Liver (tissue), 9 donors: ENCODE measurements around the gene PPP2R2D. TPM values are rescaled to one million over a fixed set of nuclear protein-coding genes. Genes with fewer than 3 reads are reported as not detected.

Source experiments
- DNase-seq: peaks from one replicate; pipeline ENCODE4 v3.0.0-alpha.2; 2017; ENCODE audit warnings: low spot score
- H3K27ac ChIP-seq, 2 donors: one replicate each; pipeline ENCODE4 v1.7.0; 2013; ENCODE audit warnings: inconsistent platforms in 2 of 2, low read length in 2 of 2, control low read depth in 1 of 2, low read depth in 1 of 2, mild to moderate bottlenecking in 1 of 2
- H3K27me3 ChIP-seq, 4 donors: one replicate each; pipeline versions ENCODE4 v1.6.1 to v1.7.0; 2013; ENCODE audit warnings: low read length in 3 of 4, inconsistent platforms in 1 of 4, mild to moderate bottlenecking in 1 of 4, moderate library complexity in 1 of 4; ENCODE audit not compliant: control insufficient read depth in 4 of 4, insufficient read depth in 4 of 4
- H3K36me3 ChIP-seq, 4 donors: one replicate each; pipeline versions ENCODE4 v1.6.1 to v1.7.0; 2013; ENCODE audit warnings: low read length in 3 of 4, mild to moderate bottlenecking in 3 of 4, low read depth in 1 of 4, moderate library complexity in 1 of 4; ENCODE audit not compliant: control insufficient read depth in 4 of 4, insufficient read depth in 3 of 4
- H3K4me1 ChIP-seq, 4 donors: one replicate each; pipeline versions ENCODE4 v1.6.1 to v1.7.0; 2013; ENCODE audit warnings: low read length in 3 of 4, mild to moderate bottlenecking in 3 of 4, moderate library complexity in 1 of 4; ENCODE audit not compliant: control insufficient read depth in 4 of 4, insufficient read depth in 4 of 4
- H3K4me3 ChIP-seq, 3 donors: one replicate each; pipeline versions ENCODE4 v1.6.1 to v1.7.0; 2013; ENCODE audit warnings: low read length in 3 of 3, control low read depth in 1 of 3, low read depth in 1 of 3, mild to moderate bottlenecking in 1 of 3
- H3K9ac ChIP-seq, 2 donors: one replicate each; pipeline ENCODE4 v1.7.0; 2013; ENCODE audit warnings: low read length in 2 of 2, mild to moderate bottlenecking in 2 of 2, moderate library complexity in 2 of 2, control low read depth in 1 of 2, low read depth in 1 of 2
- H3K9me3 ChIP-seq, 4 donors: one replicate each; pipeline versions ENCODE4 v1.6.1 to v1.7.0; 2013; ENCODE audit warnings: low read length in 3 of 4; ENCODE audit not compliant: control insufficient read depth in 4 of 4
- CTCF ChIP-seq: fragments of 150-350 bp; IDR thresholded peaks from 2 replicates; pipeline ENCODE4 v1.5.1; 2017; ENCODE audit warnings: improper control_type of control experiment, low read depth, low read length; ENCODE audit not compliant: missing input control
- EGR1 ChIP-seq, 2 donors: IDR thresholded peaks; 2 replicates each; pipeline ENCODE4 v1.6.1; 2016 to 2018; ENCODE audit warnings: antibody characterized with exemption in 2 of 2, low read depth in 2 of 2
- FOXA2 ChIP-seq: IDR thresholded peaks from 2 replicates; pipeline ENCODE4 v1.6.1; 2016; ENCODE audit warnings: antibody characterized with exemption
- GABPA ChIP-seq, 2 donors: IDR thresholded peaks in 1 of 2; conservative IDR thresholded peaks in 1 of 2; 2 replicates each; pipeline ENCODE4 v1.6.1; 2016; ENCODE audit warnings: antibody characterized with exemption in 2 of 2, mild to moderate bottlenecking in 1 of 2, moderate library complexity in 1 of 2
- HNF4A ChIP-seq, 2 donors: conservative IDR thresholded peaks; 2 replicates each; pipeline ENCODE4 v1.6.1; 2016; ENCODE audit warnings: antibody characterized with exemption in 2 of 2, mild to moderate bottlenecking in 2 of 2
- HNF4G ChIP-seq: IDR thresholded peaks from 2 replicates; pipeline ENCODE4 v1.6.1; 2016; ENCODE audit warnings: antibody characterized with exemption
- JUND ChIP-seq, 2 donors: IDR thresholded peaks; 2 replicates each; pipeline ENCODE4 v1.6.1; 2016; ENCODE audit warnings: antibody characterized with exemption in 2 of 2
- NR2F2 ChIP-seq: IDR thresholded peaks from 2 replicates; pipeline ENCODE4 v1.6.1; 2016; ENCODE audit warnings: antibody characterized with exemption
- RAD21 ChIP-seq, 2 donors: IDR thresholded peaks; 2 replicates each; pipeline ENCODE4 v1.6.1; 2016; ENCODE audit warnings: antibody characterized with exemption in 2 of 2, mild to moderate bottlenecking in 2 of 2
- REST ChIP-seq: IDR thresholded peaks from 2 replicates; pipeline ENCODE4 v1.6.1; 2016; ENCODE audit warnings: antibody characterized with exemption, mild to moderate bottlenecking
- RXRA ChIP-seq, 2 donors: IDR thresholded peaks; 2 replicates each; pipeline ENCODE4 v1.6.1; 2017 to 2018; ENCODE audit warnings: antibody characterized with exemption in 2 of 2, mild to moderate bottlenecking in 1 of 2
- SP1 ChIP-seq: IDR thresholded peaks from 2 replicates; pipeline ENCODE4 v1.6.1; 2018; ENCODE audit warnings: antibody characterized with exemption, mild to moderate bottlenecking
- TAF1 ChIP-seq: conservative IDR thresholded peaks from 2 replicates; pipeline ENCODE4 v1.6.1; 2016; ENCODE audit warnings: antibody characterized with exemption, mild to moderate bottlenecking
- YY1 ChIP-seq: IDR thresholded peaks from 2 replicates; pipeline ENCODE4 v1.6.1; 2016; ENCODE audit warnings: antibody characterized with exemption, mild to moderate bottlenecking
- ZBTB33 ChIP-seq: IDR thresholded peaks from 2 replicates; pipeline ENCODE4 v1.6.1; 2016; ENCODE audit warnings: antibody characterized with exemption
- WGBS: extraction: QIAGEN DNeasy Blood & Tissue Kit; methylation state at CpG from one replicate; pipeline ENCODE4 v1.1.7; 2013; 5-methylcytosine and 5-hydroxymethylcytosine counted together
- polyA plus RNA-seq, 2 donors: library from polyadenylated mRNA; stranded (reverse) in 1 of 2; unstranded in 1 of 2; fragments of 200-250 nt in 1 of 2; fragments of >200 nt in 1 of 2; fragmentation: Nextera tagmentation in 1 of 2; extraction: Ambion mirVana in 1 of 2; gene quantifications; one replicate each; pipeline versions ENCODE4 v1.2.1 to v1.2.3, GENCODE V29; 2013 to 2015
- total RNA-seq, 2 donors: library from RNA; depleted of rRNA; stranded (reverse); fragments of >200 nt; gene quantifications; one replicate each; pipeline ENCODE4 v1.2.3, GENCODE V29; 2014
- TF ChIP-seq, protein P1 (sequence below): IDR thresholded peaks from 2 replicates; pipeline ENCODE4 v1.6.1; 2016; ENCODE audit warnings: antibody characterized with exemption
- donor health status: healthy.
- donor health status: healthy.
- donor health status: healthy.
- donor health status: healthy.
- donor health status: healthy.

The PPP2R2D gene
- total and polyA plus RNA-seq, 4 donors, result 5.9 to 20.5 (median 14.3) TPM

DNA sequence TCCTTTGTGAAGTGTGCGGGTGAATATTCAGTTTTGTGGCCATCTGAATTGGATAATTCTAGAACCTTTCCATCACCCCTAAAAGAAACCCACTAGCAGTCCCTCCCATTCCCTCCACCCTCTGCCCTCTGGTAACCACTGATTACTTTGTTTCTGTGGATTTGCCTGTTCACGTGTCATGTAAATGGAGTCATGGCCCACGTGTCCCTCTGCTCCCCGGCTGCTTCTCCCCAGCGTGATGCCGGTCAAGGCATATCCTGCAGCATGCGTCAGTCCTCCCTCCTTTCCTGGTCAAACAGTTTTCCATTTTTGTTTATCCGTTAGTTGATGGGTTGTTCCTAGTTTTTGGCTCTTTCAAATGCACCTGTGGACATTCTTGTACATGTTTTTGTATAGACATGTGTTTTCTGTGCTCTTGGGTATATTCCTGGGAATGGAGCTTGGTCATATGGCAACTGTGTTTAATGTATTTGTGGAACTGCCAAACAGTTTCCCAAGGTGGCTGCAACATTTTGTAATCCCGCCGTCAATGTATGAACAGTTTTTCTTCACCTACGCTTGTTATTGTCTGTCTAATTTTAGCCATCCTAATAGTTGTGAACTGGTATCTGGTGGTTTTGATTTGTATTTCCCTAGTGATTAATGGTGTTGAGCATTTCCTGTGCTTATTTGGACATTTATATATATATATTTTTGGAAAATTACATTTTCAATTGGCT, 22.4 kb downstream of the PPP2R2D start:
- no peaks in the 10 kb centered on the region for H3K36me3 ChIP-seq
- H3K9ac ChIP-seq, result no peak overlapping the region
- no peak overlapping the region for H3K4me3 ChIP-seq
- H3K27ac ChIP-seq, result no peak overlapping the region
- no peaks in the 10 kb centered on the region for H3K9me3 ChIP-seq
- TF ChIP-seq EGR1 (IDR thresholded peaks at IDR 0.05; ENCODE audit: low read depth in 2 of 2) (no peak), TAF1 (no peak), ZBTB33 (no peak), JUND (IDR thresholded peaks at IDR 0.05) (no peak), HNF4G (no peak), NR2F2 (no peak)
- H3K4me1 ChIP-seq, result peaks cover 0 to 13% (median 7%) of the 10 kb centered on the region in 4 donors
- 94% methylated on average over 11 of the region's 11 CpGs for WGBS
- DNase-seq, result no peak
- no peaks in the 10 kb centered on the region for H3K27me3 ChIP-seq

- no peak for DNase-seq
- no peak overlapping the region for H3K4me3 ChIP-seq
- H3K9ac ChIP-seq, result no peak overlapping the region
- H3K27ac ChIP-seq, result no peak overlapping the region
- TF ChIP-seq JUND (IDR thresholded peaks at IDR 0.05), result no peak
- TF ChIP-seq YY1, result no peak
- no peak for TF ChIP-seq RAD21 (IDR thresholded peaks at IDR 0.05)
- no peak for TF ChIP-seq NR2F2
- TF ChIP-seq CTCF, result no peak
- TF ChIP-seq RXRA (IDR thresholded peaks at IDR 0.05), result no peak
- TF ChIP-seq TAF1, result no peak
- TF ChIP-seq, protein P1, sequence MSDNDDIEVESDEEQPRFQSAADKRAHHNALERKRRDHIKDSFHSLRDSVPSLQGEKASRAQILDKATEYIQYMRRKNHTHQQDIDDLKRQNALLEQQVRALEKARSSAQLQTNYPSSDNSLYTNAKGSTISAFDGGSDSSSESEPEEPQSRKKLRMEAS, result no peak
- TF ChIP-seq SP1, result no peak
- no peak for TF ChIP-seq ZBTB33
- no peak for TF ChIP-seq HNF4G
- TF ChIP-seq GABPA (IDR thresholded peaks at IDR 0.05 in 1 of 2, conservative IDR thresholded peaks at IDR 0.05 in 1 of 2), result no peak
- TF ChIP-seq HNF4A (conservative IDR thresholded peaks at IDR 0.05), result no peak
- no peak for TF ChIP-seq REST
- TF ChIP-seq FOXA2, result no peak
- H3K27me3 ChIP-seq, result no peaks in the 10 kb centered on the region
- H3K36me3 ChIP-seq, result peaks cover 0 to 2% (median 0%) of the 10 kb centered on the region in 4 donors
- no peaks in the 10 kb centered on the region for H3K9me3 ChIP-seq
- H3K4me1 ChIP-seq, result peaks cover 0 to 13% (median 10%) of the 10 kb centered on the region in 4 donors
Measured at GRCh38 chr10:131925011-131925649, 24.3 kb downstream of the PPP2R2D start.
